IMR-90 (cell line): Measurements from ENCODE around the gene ACSL1. TPM values are rescaled to one million over a fixed set of nuclear protein-coding genes. Genes with fewer than 3 reads are reported as not detected.

Experiments
- ATAC-seq: fragments of 200-7000 bp; cut with Tn5 transposase; 2 replicates; pipeline ENCODE4 v1.9.1; 2020; ENCODE audit warnings: low read depth, mild to moderate bottlenecking, moderate library complexity
- BruUV-seq: library from RNA; stranded (reverse); fragments of 400-500 nt; replicated peaks from 2 replicates; lab custom pipeline; 2021; lab: Mats Ljungman, UMichigan
- CTCF ChIA-PET: fragments of 300-600 bp; formaldehyde crosslinking; extraction: SDS; loops from one replicate; lab custom pipeline; 2021; ENCODE audit warnings: antibody characterized with exemption; lab: Yijun Ruan, JAX
- POLR2A ChIA-PET: fragments of 300-600 bp; sonication (Branson Sonifier 250); formaldehyde crosslinking; loops from one replicate; lab custom pipeline; 2022; ENCODE audit warnings: antibody characterized with exemption; ENCODE audit not compliant: unreplicated experiment; lab: Charles Lee
- DNase-seq: peaks from one replicate; pipeline ENCODE4 v3.0.0; 2013
- H2AFZ ChIP-seq: replicated peaks from 2 replicates; pipeline ENCODE3; 2013; ENCODE audit warnings: low read length, mild to moderate bottlenecking; ENCODE audit not compliant: poor library complexity
- H2AK5ac ChIP-seq: 2 replicates; pipeline ENCODE4 v1.6.1; 2013; ENCODE audit warnings: low read depth, low read length, inconsistent platforms
- H2AK9ac ChIP-seq: replicated peaks from 2 replicates; pipeline ENCODE3; 2013; ENCODE audit warnings: mild to moderate bottlenecking, low read depth, low read length, moderate library complexity; ENCODE audit not compliant: poor library complexity
- H2BK120ac ChIP-seq: 2 replicates; pipeline ENCODE4 v1.6.1; 2013; ENCODE audit warnings: low read depth, low read length, inconsistent platforms
- H2BK15ac ChIP-seq: 3 replicates; pipeline ENCODE4 v1.6.1; 2013; ENCODE audit warnings: low read depth, low read length, inconsistent platforms
- H2BK20ac ChIP-seq: 2 replicates; pipeline ENCODE4 v1.6.1; 2013; ENCODE audit warnings: low read depth, mild to moderate bottlenecking, inconsistent platforms, low read length, moderate library complexity
- H2BK5ac ChIP-seq: 2 replicates; pipeline ENCODE4 v1.6.1; 2013; ENCODE audit warnings: mild to moderate bottlenecking, low read depth, low read length, inconsistent platforms; ENCODE audit not compliant: poor library complexity, severe bottlenecking
- H3K14ac ChIP-seq: replicated peaks from 2 replicates; pipeline ENCODE4 v1.6.1; 2013; ENCODE audit warnings: low read depth, low read length, inconsistent platforms
- H3K18ac ChIP-seq: 2 replicates; pipeline ENCODE4 v1.6.1; 2013; ENCODE audit warnings: low read depth, low read length, control low read depth
- H3K23ac ChIP-seq: 2 replicates; pipeline ENCODE4 v1.6.1; 2013; ENCODE audit warnings: low read depth, low read length, inconsistent platforms
- H3K27ac ChIP-seq: 2 replicates; pipeline ENCODE4 v1.5.1; 2013; ENCODE audit warnings: mild to moderate bottlenecking, control low read depth, low read length; ENCODE audit not compliant: insufficient read depth
- H3K27me3 ChIP-seq: 2 replicates; pipeline ENCODE4 v1.6.1; 2013; ENCODE audit warnings: low read length; ENCODE audit not compliant: control insufficient read depth, insufficient read depth
- H3K36me3 ChIP-seq: 2 replicates; pipeline ENCODE4 v1.6.1; 2013; ENCODE audit warnings: low read length, mixed read lengths; ENCODE audit not compliant: control insufficient read depth, insufficient read depth
- H3K4ac ChIP-seq: 2 replicates; pipeline ENCODE4 v1.6.1; 2013; ENCODE audit warnings: low read depth, low read length, inconsistent platforms
- H3K4me1 ChIP-seq: 2 replicates; pipeline ENCODE4 v1.6.1; 2013; ENCODE audit warnings: low read length, mixed read lengths; ENCODE audit not compliant: control insufficient read depth, insufficient read depth
- H3K4me2 ChIP-seq: 2 replicates; pipeline ENCODE4 v1.6.1; 2013; ENCODE audit warnings: low read depth, mild to moderate bottlenecking, control low read depth, low read length, moderate library complexity
- H3K4me3 ChIP-seq: 2 replicates; pipeline ENCODE4 v1.5.1; 2013; ENCODE audit warnings: low read depth, mild to moderate bottlenecking, control low read depth, low read length, moderate library complexity; ENCODE audit not compliant: insufficient read depth
- H3K56ac ChIP-seq: 2 replicates; pipeline ENCODE4 v1.6.1; 2013; ENCODE audit warnings: low read length, inconsistent platforms; ENCODE audit not compliant: insufficient read depth; ENCODE audit errors: extremely low read depth
- H3K79me1 ChIP-seq, 2 experiments: 2 replicates each; pipeline ENCODE4 v1.6.1; 2013; ENCODE audit warnings: low read length in 2 of 2, inconsistent platforms in 1 of 2, low read depth in 1 of 2
- H3K9ac ChIP-seq: 2 replicates; pipeline ENCODE4 v1.6.1; 2013; ENCODE audit warnings: low read depth, low read length, control low read depth
- H3K9me1 ChIP-seq: 2 replicates; pipeline ENCODE4 v1.6.1; 2013; ENCODE audit warnings: low read length, inconsistent platforms; ENCODE audit not compliant: insufficient read depth
- H3K9me3 ChIP-seq: 2 replicates; pipeline ENCODE4 v1.6.1; 2013; ENCODE audit warnings: low read length; ENCODE audit not compliant: control insufficient read depth, insufficient read depth
- H4K20me1 ChIP-seq: 2 replicates; pipeline ENCODE4 v1.6.1; 2013; ENCODE audit warnings: low read length, inconsistent platforms; ENCODE audit not compliant: insufficient read depth
- H4K5ac ChIP-seq: 2 replicates; pipeline ENCODE4 v1.6.1; 2013; ENCODE audit warnings: mild to moderate bottlenecking, low read depth, low read length, control low read depth
- H4K8ac ChIP-seq, 2 experiments: 2 replicates each; pipeline ENCODE4 v1.6.1; 2013; ENCODE audit warnings: low read depth in 2 of 2, low read length in 2 of 2, control low read depth in 1 of 2, inconsistent platforms in 1 of 2
- H4K91ac ChIP-seq: 2 replicates; pipeline ENCODE4 v1.6.1; 2013; ENCODE audit warnings: low read depth, low read length, inconsistent platforms; ENCODE audit not compliant: insufficient read depth
- BHLHE40 ChIP-seq: fragments of 150-350 bp; IDR thresholded peaks from 2 replicates; pipeline ENCODE4 v1.6.1; 2016; ENCODE audit warnings: mild to moderate bottlenecking, low read depth, low read length
- CEBPB ChIP-seq: IDR thresholded peaks from 2 replicates; pipeline ENCODE4 v1.6.1; 2012; ENCODE audit warnings: low read depth, low read length, improper control_type of control experiment
- CHD1 ChIP-seq: IDR thresholded peaks from 2 replicates; pipeline ENCODE4 v1.6.1; 2012; ENCODE audit warnings: low read depth, low read length, improper control_type of control experiment
- FOS ChIP-seq: fragments of 150-350 bp; IDR thresholded peaks from 2 replicates; pipeline ENCODE4 v1.6.1; 2016; ENCODE audit warnings: low read depth, low read length
- MAFK ChIP-seq: IDR thresholded peaks from 2 replicates; pipeline ENCODE4 v1.6.1; 2012; ENCODE audit warnings: low read depth, low read length, improper control_type of control experiment
- POLR2A ChIP-seq: IDR thresholded peaks from 2 replicates; pipeline ENCODE4 v1.6.1; 2012; ENCODE audit warnings: mild to moderate bottlenecking, low read depth, low read length
- RAD21 ChIP-seq: IDR thresholded peaks from 2 replicates; pipeline ENCODE4 v1.6.1; 2012; ENCODE audit warnings: low read length, improper control_type of control experiment
- RCOR1 ChIP-seq: IDR thresholded peaks from 2 replicates; pipeline ENCODE4 v1.6.1; 2012; ENCODE audit warnings: mild to moderate bottlenecking, low read length, improper control_type of control experiment; ENCODE audit not compliant: insufficient replicate concordance
- RFX5 ChIP-seq: IDR thresholded peaks from 2 replicates; pipeline ENCODE4 v1.8.0; 2012; ENCODE audit warnings: low read depth, mild to moderate bottlenecking, low read length, moderate library complexity
- USF2 ChIP-seq: fragments of 150-350 bp; IDR thresholded peaks from 2 replicates; pipeline ENCODE4 v1.6.1; 2017; ENCODE audit warnings: mild to moderate bottlenecking, antibody characterized with exemption, low read length, low read depth
- WGBS, 2 experiments: methylation state at CpG; one replicate each; pipeline versions ENCODE4 v1.1.5 to v1.1.7; 2013; ENCODE audit warnings: missing lambda C conversion rate in 2 of 2; ENCODE audit not compliant: insufficient read length in 1 of 2; ENCODE audit errors: extremely low coverage in 2 of 2; 5-methylcytosine and 5-hydroxymethylcytosine counted together
- dilution Hi-C: fragments of 300-500 bp; cut with HindIII; formaldehyde crosslinking; loops from one replicate; pipeline ENCODE4 v1.14.3; 2018; ENCODE audit warnings: low sequenced_read_pairs; ENCODE audit not compliant: unreplicated experiment
- in situ Hi-C: fragments of 300-500 bp; cut with MboI; formaldehyde crosslinking; loops from 3 replicates; pipeline ENCODE4 v1.14.3; 2019; ENCODE audit warnings: low sequenced_read_pairs, inconsistent platforms, mixed read lengths
- intact Hi-C: fragments of 100-400 bp; cut with micrococcal nuclease; formaldehyde crosslinking; loops from 2 replicates; pipeline ENCODE4 v1.10.0; 2022
- polyA plus RNA-seq, 3 experiments: library from polyadenylated mRNA; depleted of rRNA; stranded (reverse); fragments of >200 nt; gene quantifications; 2 replicates each; pipeline ENCODE4 v1.2.3, GENCODE V29; 2012; ENCODE audit warnings: low replicate concordance in 1 of 3
- total RNA-seq: library from RNA; depleted of rRNA; stranded (reverse); fragments of >200 nt; gene quantifications from 2 replicates; pipeline ENCODE4 v1.2.3, GENCODE V29; 2012

ACSL1 gene
- total and polyA plus RNA-seq, 2 of the 4 experiments (the other 2 are of a cell fraction) = 14.4 to 26.0 TPM

- H3K56ac ChIP-seq = no peak overlapping the region
- no peaks in the 10 kb centered on the region; the same call in 1 of the 2 replicates for H3K9me1 ChIP-seq
- H3K9ac ChIP-seq = no peak overlapping the region
- no peak overlapping the region for H2BK5ac ChIP-seq
- no peaks in the 10 kb centered on the region for H3K79me1 ChIP-seq
- dilution Hi-C loops = no loop called here
- 0 out of 2 replicates have a peak overlapping the region, but pooled peaks have one; percentile 36 for H3K4ac ChIP-seq
- H3K36me3 ChIP-seq = no peaks in the 10 kb centered on the region
- DNase-seq (peak; percentile 79), ATAC-seq (peak; percentile 79)
- no peak overlapping the region for H2AK9ac ChIP-seq
- 0 out of 2 replicates have a peak overlapping the region, but pooled peaks have one; percentile 1 for H2AK5ac ChIP-seq
- no peak overlapping the region for H3K14ac ChIP-seq
- peaks cover 14% of the 10 kb centered on the region for H3K27me3 ChIP-seq
- H3K4me1 ChIP-seq = peaks cover 2% of the 10 kb centered on the region; the same call in 1 of the 2 replicates
- no peak overlapping the region for H2BK15ac ChIP-seq
- H4K5ac ChIP-seq = no peak overlapping the region
- intact Hi-C loops = no loop called here
- no peak overlapping the region for H3K18ac ChIP-seq
- no CpG with 5 or more reads among the region's 7 CpGs for WGBS, 2 experiments
- ChIA-PET CTCF (interaction anchor here (0.6 kb wide), 2 partner anchors 56 to 1595 kb away, joined by 6 to 8 read pairs; no protein-coding TSS in a partner anchor), POLR2A (interaction anchor here (0.7 kb wide), 2 partner anchors 11 to 28 kb away, joined by 4 to 10 read pairs; no protein-coding TSS in a partner anchor)
- H3K23ac ChIP-seq = no peak overlapping the region
- no TSS peak for BruUV-seq
- no peak overlapping the region; the same call in 1 of the 2 replicates for H4K91ac ChIP-seq
- no peak overlapping the region for H3K4me3 ChIP-seq
- H2BK20ac ChIP-seq = 0 out of 2 replicates have a peak overlapping the region, but pooled peaks have one; percentile 33
- in situ Hi-C loops = no loop called here
- H3K9me3 ChIP-seq = no peaks in the 10 kb centered on the region
- TF ChIP-seq POLR2A (no peak), RFX5 (no peak), MAFK (peak; percentile 86), CEBPB (no peak), CHD1 (no peak), BHLHE40 (no peak), FOS (no peak), RAD21 (no peak), RCOR1 (no peak), USF2 (peak; percentile 60; the same call in 1 of the 2 replicates)
- H4K20me1 ChIP-seq = no peaks in the 10 kb centered on the region
- H2AFZ ChIP-seq = no peak overlapping the region
- peak overlapping the region; percentile 24; the same call in 1 of the 2 replicates for H2BK120ac ChIP-seq
- H4K8ac ChIP-seq = no peak overlapping the region; a peak in 1 of 4 replicates
- H3K4me2 ChIP-seq = no peak overlapping the region
- H3K27ac ChIP-seq = no peak overlapping the region; the same call in 1 of the 2 replicates
Observed at GRCh38 chr4:184845367-184846021, 19.7 kb upstream of the ACSL1 start.
